Right lobe of liver (tissue), 4 donors: Measurements from ENCODE around the gene DCST1.

Experiments
- POLR2A ChIP-seq: fragments of 450-650 bp; IDR thresholded peaks from one replicate; pipeline ENCODE4 v1.6.1; 2017; ENCODE audit warnings: antibody characterized with exemption, mild to moderate bottlenecking
- TF ChIP-seq, protein P1 (sequence below), 4 donors: fragments of 200-600 bp in 3 of 4; fragments of 450-650 bp in 1 of 4; IDR thresholded peaks; one replicate each; pipeline versions ENCODE4 v1.5.1 to v1.8.0; 2016 to 2022; ENCODE audit warnings: antibody characterized with exemption in 4 of 4, mild to moderate bottlenecking in 2 of 4
- donor health status: DM: no; HTN: no; CAD: no.
- donor health status: DM: no; HTN: no; CAD: no.
- donor health status: DM: no; HTN: yes; CAD: no.

DNA sequence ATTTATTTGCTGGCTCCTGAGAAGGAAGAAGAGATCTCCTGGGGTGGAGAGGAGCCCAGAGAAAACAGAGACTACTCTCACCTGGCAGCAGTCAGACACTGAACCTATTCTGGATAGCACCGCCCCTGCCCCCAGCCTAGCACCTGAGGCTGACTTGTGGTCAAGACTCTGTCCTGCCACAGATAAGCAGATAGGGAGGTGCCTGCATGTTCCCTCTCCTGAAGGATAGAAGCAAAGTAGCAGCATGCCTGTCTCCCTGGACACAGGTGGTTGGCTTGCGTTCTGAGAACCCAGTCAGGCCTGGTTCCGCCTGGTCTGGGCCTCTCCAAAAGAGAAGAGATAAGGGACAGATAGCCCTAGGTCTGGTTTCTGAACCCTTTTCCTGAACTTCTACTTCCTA lies 43.7 kb downstream of the DCST1 start:
- TF ChIP-seq, protein P1, sequence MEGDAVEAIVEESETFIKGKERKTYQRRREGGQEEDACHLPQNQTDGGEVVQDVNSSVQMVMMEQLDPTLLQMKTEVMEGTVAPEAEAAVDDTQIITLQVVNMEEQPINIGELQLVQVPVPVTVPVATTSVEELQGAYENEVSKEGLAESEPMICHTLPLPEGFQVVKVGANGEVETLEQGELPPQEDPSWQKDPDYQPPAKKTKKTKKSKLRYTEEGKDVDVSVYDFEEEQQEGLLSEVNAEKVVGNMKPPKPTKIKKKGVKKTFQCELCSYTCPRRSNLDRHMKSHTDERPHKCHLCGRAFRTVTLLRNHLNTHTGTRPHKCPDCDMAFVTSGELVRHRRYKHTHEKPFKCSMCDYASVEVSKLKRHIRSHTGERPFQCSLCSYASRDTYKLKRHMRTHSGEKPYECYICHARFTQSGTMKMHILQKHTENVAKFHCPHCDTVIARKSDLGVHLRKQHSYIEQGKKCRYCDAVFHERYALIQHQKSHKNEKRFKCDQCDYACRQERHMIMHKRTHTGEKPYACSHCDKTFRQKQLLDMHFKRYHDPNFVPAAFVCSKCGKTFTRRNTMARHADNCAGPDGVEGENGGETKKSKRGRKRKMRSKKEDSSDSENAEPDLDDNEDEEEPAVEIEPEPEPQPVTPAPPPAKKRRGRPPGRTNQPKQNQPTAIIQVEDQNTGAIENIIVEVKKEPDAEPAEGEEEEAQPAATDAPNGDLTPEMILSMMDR (IDR thresholded peaks at IDR 0.05): no peak
- no peak for TF ChIP-seq POLR2A
